H1 (cell line): ENCODE measurements around the gene UMAD1. TPM values are rescaled to one million over a fixed set of nuclear protein-coding genes. Genes with fewer than 3 reads are reported as not detected.

ENCODE experiments used
- FOSL1 ChIP-seq: IDR thresholded peaks from 2 replicates; pipeline ENCODE4 v1.6.1; 2011; ENCODE audit warnings: mild to moderate bottlenecking, low read depth, low read length, moderate library complexity; ENCODE audit not compliant: insufficient read depth
- polyA plus RNA-seq, 7 experiments: library from polyadenylated mRNA; depleted of rRNA in 3 of 7; stranded (reverse) in 5 of 7; unstranded in 2 of 7; fragments of >200 nt in 5 of 7; fragments of 200-250 nt in 2 of 7; gene quantifications; 1 replicate in 5 of 7; 2 replicates in 1 of 7; 4 replicates in 1 of 7; pipeline versions ENCODE4 v1.2.1 to v1.2.3, GENCODE V29; 2011 to 2013; ENCODE audit warnings: missing spikeins in 2 of 7, mixed read lengths in 2 of 7
- total RNA-seq: library from RNA; stranded (reverse); fragmentation: NEBNext Ultra II Directional; extraction: Animal tissue kit (Norgen Biotek cat#: 25700); gene quantifications from 2 replicates; pipeline ENCODE4 v1.2.1, GENCODE V29; 2021

The UMAD1 gene
- total and polyA plus RNA-seq, 2 of the 8 experiments (the other 6 are each of a cell fraction or from before 2014, with no cell fraction given): 10.4 to 12.3 TPM

DNA sequence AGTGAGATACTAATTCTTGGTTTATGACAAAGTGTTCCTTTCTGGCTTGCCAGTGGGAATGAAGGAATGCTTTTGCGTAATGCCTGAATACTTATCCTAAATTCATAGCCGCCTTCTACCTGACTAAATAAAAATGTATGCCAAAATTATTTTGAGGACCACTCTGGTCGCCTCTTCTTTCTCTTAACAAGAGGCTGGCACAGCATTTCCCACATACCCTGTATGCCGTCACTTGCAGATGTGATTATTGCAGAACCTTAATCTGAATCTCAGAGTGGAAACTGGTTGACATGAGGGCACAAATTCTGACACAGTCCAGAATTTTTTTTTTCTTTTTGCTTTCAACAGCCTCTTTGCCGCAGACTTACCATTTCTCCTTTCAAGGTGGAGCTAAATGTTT, 203.4 kb downstream of the UMAD1 start (continued):
- no peak for TF ChIP-seq FOSL1
